Activated CD8-positive, alpha-beta memory T cell treated with anti-CD3 and anti-CD28 coated beads for 36 hours (primary cell): ENCODE measurements around the gene MLF2. TPM values are rescaled to one million over a fixed set of nuclear protein-coding genes. Genes with fewer than 3 reads are reported as not detected.
"Not testable (repeated sequence)": the region's sequence is repeated elsewhere in the genome, so short reads cannot be mapped to it uniquely, and the experiment has no call there.

Experiments used
- CTCF ChIA-PET: fragments of 350-600 bp; sonication (Branson Sonifier 250); formaldehyde crosslinking; loops from one replicate; lab custom pipeline; 2021; ENCODE audit warnings: antibody characterized with exemption; lab: Charles Lee
- POLR2A ChIA-PET: fragments of 350-600 bp; sonication (Branson Sonifier 250); formaldehyde crosslinking; loops from one replicate; lab custom pipeline; 2021; ENCODE audit warnings: antibody characterized with exemption; lab: Charles Lee
- total RNA-seq, 2 experiments: library from RNA; stranded (reverse); gene quantifications; one replicate each; pipeline ENCODE4 v1.2.3, GENCODE V29; 2021

The MLF2 gene
- total RNA-seq, 2 experiments from 2014 or later: 144 to 150 TPM

DNA sequence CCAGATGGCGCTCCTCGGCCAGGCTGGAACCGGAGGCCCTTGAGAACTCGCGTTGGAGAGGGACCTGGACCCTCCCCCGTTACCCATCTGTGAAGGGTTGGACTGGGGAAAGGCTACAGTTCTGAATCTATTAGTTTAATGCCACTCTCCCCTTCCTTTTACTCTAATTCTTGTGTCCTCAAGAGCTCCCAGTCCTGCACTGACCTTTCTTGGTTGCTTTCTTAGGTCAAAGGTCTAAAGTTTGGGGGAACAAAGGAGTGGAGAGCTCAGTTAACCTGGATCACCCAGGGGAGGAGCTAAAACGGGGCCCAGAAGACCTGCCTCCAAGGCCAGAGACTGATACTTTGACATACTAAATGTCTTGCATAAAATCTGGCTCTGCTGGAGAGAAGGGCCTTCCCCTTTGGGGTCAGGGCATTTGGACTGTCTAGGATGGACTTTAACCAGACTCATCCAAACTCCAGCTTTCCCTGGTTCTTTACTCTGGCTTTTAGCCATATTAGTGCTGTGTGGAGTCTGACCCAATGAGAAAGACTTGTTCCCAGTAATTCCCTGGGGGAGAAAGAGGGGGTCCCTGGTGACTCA, 923 bp upstream of the MLF2 start:
- ChIA-PET CTCF (interaction anchor here (0.6 to 5.7 kb wide), 22 partner anchors 9 to 159 kb away, joined by 3 to 91 read pairs (median 6); partner anchors contain the start of genes CD4, CDCA3, COPS7A and GPR162), POLR2A (interaction anchor here (0.9 to 2.8 kb wide), 14 partner anchors 11 to 302 kb away, joined by 3 to 39 read pairs (median 8); partner anchors contain the start of genes COPS7A, PTMS, SPSB2 and TAPBPL)

DNA sequence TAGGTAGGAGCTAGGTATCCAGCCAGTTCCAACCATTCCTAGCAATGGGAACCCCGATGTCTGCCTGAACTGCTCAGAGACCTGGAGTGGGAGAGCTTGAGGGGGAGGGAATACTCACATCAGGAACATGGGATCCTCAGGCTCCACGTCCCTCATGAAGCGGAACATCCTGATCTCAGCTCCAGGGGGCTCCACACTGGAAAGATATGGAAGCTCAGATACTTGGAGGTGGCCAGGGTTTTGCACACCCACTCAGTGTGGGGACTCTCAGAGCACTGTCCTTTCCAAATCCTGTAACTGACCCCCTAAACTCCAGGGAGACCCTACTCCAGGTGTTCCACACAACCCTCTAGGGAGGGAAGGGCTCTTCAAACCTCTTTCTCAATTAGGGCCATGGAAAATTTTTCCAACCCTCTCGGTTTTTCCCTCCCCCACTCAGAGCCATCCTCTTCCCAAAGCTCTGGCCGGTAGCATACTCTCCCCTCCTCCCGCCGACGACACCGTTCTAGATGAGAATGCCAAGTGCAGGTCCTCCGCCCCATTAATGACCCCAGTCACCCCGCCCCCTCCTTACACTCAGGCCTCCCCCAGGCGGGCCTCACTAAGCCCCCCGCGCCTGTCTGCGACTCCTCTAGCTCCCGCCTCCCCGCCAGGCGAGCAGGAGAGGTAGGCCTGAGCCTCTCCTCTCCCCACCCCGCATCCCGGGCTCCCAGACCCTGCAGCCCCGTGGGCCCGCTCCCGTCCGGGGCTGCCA, 597 bp downstream of the MLF2 start:
- ChIA-PET CTCF (interaction anchor here (0.7 to 5.7 kb wide), 20 partner anchors 8 to 185 kb away, joined by 3 to 91 read pairs (median 6); partner anchors contain the start of genes CD4, CDCA3, COPS7A and GPR162), POLR2A (interaction anchor here (0.6 to 2.8 kb wide), 15 partner anchors 9 to 301 kb away, joined by 3 to 39 read pairs (median 6); partner anchors contain the start of genes COPS7A, PTMS, SPSB2 and TAPBPL)

DNA sequence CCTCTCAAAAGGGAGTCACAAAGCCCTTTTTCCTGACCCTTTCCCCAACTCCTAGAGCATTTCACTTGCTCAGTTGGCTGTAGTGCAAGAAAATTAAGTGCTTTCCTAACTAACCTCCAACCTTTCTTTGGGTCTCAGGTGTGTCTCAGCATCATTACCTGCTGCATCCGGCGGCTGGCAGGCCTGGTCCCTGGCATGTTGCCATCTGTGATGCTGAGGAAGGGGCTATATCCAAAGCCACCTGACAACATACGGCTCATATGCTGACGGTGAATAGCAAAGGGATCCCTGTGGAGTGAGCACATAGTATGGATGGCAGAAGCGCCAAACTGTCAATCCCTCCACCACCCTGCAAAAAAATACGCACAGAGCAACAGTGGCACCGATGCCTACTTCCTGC, 1.2 kb downstream of the MLF2 start:
- CTCF ChIA-PET: interaction anchor here (1.2 to 5.7 kb wide), 7 partner anchors 14 to 115 kb away, joined by 3 to 91 read pairs (median 26); partner anchors contain the start of genes COPS7A, GPR162, LAG3 and P3H3
- POLR2A ChIA-PET: interaction anchor here (1.9 to 2.8 kb wide), 4 partner anchors 27 to 62 kb away, joined by 9 to 29 read pairs (median 10); partner anchors contain the start of genes COPS7A and ZNF384

DNA sequence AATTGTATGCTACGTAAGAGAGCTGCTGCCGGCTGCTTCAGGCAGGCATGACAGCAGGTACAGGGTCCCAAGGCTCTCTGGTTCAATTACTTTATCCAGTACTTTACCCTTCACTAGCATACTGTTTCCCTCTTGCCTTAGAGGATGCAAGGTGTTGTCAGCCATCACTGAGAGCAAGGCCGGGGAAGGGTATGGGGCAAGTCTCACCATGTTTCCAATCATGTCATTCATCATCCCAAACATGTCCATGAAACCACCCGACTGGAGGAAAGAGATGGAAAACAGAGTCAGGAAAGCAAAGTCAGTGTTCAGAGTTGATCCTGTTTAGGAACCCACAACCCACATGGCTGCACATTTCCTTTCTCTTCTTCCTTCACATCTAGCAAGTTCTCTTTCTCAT, 2.4 kb downstream of the MLF2 start:
- POLR2A ChIA-PET: no interaction called here
- CTCF ChIA-PET: interaction anchor here (5.7 kb wide), 1 partner anchor 23 kb away, joined by 85 read pairs; the partner anchor contains the start of gene LAG3

DNA sequence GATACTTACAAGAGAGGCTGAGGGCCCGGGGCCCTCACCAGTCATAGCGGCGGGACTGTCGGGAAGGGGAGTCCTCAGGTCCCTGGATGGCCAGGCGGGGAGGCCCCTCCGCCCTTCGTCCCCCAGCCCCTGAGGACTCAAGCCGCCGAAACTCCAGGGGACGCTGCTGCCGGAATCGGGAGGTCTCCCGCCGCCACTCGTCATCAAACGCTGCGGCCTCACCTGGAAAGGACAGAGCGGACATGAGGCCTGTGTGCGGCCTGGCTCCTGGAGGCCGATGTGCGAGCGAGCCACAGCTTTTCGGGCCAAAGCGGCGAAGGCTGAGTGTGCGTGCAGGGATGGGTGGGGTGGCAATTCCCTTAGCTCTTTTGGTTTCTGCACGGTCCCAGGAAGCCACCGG, 4.2 kb downstream of the MLF2 start:
- CTCF ChIA-PET: no interaction called here

DNA sequence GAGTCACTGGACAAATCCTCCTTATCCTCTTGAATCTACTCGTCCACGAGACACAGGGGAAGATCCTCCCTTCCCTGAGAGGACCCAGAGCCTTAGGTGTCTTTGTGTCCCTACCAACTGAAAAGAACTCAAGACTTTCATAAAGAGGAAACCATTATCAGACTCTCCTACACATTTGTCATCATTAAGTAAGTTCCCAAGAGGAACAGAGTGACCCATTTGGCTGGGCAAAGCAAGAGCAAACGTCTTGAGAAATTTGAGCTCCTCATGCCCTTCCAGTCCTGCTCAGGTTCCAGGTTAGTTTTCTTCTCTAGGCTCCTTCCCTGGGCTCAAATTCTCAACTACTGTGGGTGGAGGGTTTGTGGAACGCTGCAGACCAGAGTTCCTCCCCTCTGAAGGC, 5.7 kb downstream of the MLF2 start:
- CTCF ChIA-PET: interaction anchor here (1.4 kb wide), 1 partner anchor 19 kb away, joined by 3 read pairs; the partner anchor contains the start of gene PTMS
- POLR2A ChIA-PET: no interaction called here

More for the DNA sequence above, 4.2 kb downstream of the MLF2 start:
- POLR2A ChIA-PET: no interaction called here

DNA sequence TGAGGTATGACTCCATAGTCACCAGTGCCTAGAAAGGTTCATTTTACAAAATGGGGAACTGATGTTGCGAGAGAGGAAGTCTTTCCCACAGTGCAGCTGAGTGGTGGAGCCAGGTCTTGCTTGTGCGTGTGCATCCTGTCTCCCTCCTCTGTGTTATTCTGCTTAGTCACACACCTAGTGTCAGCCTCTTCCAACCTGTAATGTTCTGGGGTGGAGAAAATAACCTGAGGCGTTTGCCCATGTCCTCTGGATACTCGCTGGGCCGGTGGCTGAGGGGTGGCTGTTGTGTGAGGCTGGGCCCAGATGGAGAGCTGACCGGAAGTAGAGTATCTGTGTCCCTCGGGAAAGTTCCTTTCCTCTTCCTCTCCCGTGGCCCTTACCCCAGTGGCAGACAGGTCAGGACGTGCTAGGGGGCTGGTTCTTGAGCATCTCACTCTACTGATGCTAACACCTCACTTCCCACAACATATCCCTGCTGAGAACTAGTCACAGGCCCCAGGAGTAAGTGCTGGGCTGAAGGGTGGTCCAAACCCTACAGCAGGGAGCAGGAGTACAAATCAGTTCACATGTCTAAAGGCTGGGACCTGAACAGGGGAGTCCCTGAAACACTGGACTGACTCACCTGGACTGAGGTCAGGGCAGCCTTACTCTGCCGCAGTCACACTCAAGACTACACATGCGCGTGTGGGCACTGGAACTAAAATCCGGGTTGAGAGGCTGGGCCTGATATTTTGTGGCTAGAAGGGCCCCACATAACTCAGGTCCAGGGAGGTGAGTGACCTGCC, 7.0 kb downstream of the MLF2 start:
- CTCF ChIA-PET: interaction anchor here (1.4 kb wide), 1 partner anchor 20 kb away, joined by 3 read pairs; the partner anchor contains the start of gene PTMS
- POLR2A ChIA-PET: interaction anchor here (0.5 kb wide), 1 partner anchor 57 kb away, joined by 3 read pairs; the partner anchor contains the start of gene ZNF384

DNA sequence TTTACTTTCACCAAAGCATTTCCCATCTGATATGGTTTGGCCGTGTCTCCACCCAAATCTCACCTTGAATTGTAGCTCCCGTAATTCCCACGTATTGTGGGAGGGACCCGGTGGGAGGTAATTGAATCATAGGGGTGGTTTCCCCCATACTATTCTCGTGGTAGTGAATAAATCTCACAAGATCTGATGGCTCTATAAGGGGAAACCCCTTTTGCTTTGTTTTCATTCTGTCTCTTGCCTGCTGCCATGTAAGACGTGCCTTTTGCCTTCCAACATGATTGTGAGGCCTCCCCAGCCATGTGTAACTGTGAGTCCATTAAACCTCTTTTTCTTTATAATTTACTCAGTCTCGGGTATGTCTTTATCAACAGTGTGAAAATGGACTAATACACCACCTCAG, 9.6 kb downstream of the MLF2 start:
- ChIA-PET CTCF (interaction anchor here (0.9 kb wide), 1 partner anchor 125 kb away, joined by 3 read pairs; no protein-coding TSS in a partner anchor), POLR2A (interaction anchor here (0.7 to 1.6 kb wide), 3 partner anchors 10 to 124 kb away, joined by 3 to 6 read pairs (median 4); partner anchors contain the start of genes COPS7A and MLF2)

DNA sequence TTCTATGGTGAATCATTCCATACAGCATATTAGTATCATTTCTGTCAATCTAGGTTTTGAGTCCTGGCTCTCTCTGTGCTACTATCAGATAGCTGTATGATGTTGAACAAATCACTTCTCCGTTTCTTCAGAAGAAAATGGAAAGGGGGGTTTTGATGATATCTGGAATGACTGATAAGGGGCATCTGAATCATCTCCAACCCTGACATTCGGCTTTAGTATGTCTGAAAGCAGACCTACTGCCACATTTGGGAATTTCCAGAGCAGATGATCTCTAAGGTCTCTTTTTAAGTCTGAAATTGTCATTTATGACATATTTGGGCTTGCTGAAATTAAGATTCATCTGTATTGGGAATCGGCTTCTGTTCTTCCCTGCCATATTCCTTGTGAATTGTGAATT, 10.1 kb downstream of the MLF2 start:
- POLR2A ChIA-PET: interaction anchor here (0.9 to 1.6 kb wide), 3 partner anchors 10 to 31 kb away, joined by 3 to 6 read pairs (median 4); partner anchors contain the start of genes COPS7A and MLF2
- CTCF ChIA-PET: interaction anchor here (0.9 kb wide), 1 partner anchor 126 kb away, joined by 3 read pairs; no protein-coding TSS in a partner anchor

DNA sequence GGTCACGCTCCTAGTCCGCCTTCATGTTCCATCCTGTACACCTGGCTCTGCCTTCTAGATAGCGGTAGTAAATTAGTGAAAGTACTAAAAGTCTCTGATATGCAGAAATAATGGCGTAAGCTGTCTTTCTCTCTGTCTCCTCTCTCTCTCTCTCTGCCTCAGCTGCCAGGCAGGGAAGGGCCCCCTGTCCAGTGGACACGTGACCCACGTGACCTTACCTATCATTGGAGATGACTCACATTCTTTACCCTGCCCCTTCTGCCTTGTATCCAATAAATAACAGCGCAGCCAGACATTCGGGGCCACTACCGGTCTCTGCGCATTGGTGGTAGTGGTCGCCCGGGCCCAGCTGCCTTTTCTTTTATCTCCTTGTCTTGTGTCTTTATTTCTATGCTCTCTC, 10.9 kb downstream of the MLF2 start:
- POLR2A ChIA-PET: interaction anchor here (0.9 to 1.6 kb wide), 2 partner anchors 11 to 32 kb away, joined by 3 to 6 read pairs; partner anchors contain the start of gene MLF2

DNA sequence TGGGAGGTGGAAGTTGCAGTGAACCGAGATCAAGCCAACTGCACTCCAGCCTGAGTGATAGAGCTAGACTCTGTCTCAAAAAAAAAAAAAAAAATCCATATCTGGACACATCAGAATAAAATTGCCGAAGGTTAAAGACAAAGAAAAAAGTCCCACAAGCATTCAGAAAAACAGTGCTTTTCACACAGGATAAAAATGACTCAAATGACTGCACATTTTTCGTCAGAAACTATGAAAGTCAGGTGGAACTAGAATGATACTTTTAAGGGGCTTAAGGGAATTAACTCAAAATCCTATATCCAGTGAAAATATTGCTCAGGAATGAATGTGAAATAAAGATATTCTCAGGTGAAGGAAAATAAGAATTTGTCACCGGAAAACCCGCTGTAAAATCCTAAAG, 16.2 kb downstream of the MLF2 start:
- CTCF ChIA-PET: no interaction called here
- POLR2A ChIA-PET: no interaction called here

More for the DNA sequence above, 10.9 kb downstream of the MLF2 start:
- CTCF ChIA-PET: not testable (repeated sequence)

DNA sequence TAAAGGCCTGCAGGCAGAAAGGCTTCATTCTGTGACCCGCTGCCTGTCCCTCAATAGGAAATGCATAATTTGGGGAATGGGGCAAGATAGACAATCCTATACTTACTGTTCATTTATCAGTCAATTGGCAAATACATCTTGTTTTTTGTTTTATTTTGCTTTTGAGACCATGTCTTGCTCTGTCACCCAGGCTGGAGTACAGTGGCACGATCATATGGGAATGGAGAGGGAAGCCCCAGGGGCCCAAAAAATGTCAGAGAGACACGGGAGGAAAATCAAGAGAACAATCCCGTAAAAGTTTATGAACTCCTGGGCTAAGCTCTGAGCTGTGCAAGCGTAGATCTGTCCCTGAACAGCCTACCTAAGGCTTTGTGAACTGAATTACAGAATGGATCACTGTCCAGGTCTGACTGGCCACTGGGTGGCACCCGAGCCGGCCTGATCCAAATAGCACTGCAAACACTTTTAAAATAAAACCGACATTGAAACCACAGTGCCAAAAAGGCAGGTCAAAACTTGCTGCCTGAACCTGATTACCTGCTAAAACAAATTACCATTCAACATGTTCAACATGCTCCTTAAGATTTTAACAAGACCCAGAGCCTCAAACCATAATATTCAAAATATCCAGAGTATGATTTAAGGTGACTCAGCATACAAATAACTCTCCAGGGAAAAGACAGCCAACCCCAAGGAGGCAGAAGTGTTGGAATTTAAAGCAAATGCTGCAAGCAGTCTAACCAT, 17.3 kb downstream of the MLF2 start:
- CTCF ChIA-PET: interaction anchor here (0.6 kb wide), 1 partner anchor 31 kb away, joined by 4 read pairs; no protein-coding TSS in a partner anchor
- POLR2A ChIA-PET: no interaction called here

DNA sequence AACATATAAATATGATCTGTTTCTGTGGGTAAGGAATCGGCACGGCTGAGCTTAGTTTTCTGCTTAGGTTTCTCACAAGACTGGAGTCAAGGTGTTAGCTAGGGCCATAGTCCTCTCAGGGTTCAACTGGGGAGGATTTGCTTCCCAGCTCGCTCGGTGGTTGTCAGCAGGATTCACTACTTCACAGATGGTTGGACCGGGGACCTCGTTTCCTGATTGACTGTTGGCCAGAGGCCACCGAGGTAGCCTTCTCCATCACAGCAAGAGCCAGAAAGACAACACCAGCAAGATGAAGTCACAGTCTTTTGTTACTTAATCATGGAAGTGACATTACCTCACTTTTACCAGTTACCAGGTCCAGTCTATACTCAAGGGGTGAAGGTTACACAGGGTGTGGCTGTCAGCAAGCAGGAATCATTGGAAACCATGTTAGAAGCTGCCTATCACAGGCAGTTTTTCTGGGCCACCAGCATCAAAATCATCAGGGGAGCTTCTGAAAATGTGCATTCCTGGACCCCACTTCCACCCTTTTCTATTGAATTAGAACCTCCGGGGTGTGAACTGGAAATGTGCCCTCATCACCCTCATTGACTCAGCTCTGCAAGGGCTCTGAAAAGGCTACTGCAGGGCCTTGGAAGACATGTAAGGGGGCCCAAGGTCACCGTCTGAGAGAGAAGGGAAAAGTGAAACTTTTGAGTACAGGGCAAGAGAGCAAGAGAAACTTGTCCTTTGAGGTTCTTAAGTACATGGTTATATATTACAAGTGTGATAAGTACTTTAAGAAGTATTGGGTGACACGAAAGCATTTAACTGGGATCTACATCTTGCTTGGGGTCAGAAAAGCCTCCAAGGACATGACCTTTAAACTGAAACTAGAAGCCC, 18.2 kb downstream of the MLF2 start:
- POLR2A ChIA-PET: interaction anchor here (1.1 kb wide), 1 partner anchor 133 kb away, joined by 3 read pairs; the partner anchor contains the start of gene TPI1

DNA sequence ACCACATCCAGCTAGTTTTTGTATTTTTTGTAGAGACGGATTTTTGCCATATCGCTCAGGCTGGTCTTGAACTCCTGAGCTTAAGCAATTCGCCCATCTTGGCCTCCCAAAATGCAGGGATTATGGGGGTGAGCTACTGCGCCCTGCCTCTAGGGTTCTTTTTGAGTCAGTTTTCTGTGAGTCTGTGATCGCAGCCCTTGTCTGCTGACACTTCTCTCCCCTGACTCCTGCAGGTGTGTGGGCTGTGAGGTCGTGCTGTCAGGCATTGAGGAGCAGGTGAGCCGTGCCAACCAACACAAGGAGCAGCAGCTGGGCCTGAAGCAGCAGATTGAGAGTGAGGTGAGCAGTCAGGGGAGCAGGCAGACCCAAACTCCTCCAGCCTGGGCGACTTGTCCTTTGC, 22.8 kb downstream of the MLF2 start:
- ChIA-PET POLR2A (no interaction called here), CTCF (interaction anchor here (1.5 to 2.0 kb wide), 2 partner anchors 23 to 95 kb away, joined by 4 to 6 read pairs; partner anchors contain the start of gene MLF2)

More for the DNA sequence above, 18.2 kb downstream of the MLF2 start:
- CTCF ChIA-PET: interaction anchor here (0.6 to 0.8 kb wide), 2 partner anchors 30 to 91 kb away, joined by 3 to 4 read pairs; no protein-coding TSS in a partner anchor

DNA sequence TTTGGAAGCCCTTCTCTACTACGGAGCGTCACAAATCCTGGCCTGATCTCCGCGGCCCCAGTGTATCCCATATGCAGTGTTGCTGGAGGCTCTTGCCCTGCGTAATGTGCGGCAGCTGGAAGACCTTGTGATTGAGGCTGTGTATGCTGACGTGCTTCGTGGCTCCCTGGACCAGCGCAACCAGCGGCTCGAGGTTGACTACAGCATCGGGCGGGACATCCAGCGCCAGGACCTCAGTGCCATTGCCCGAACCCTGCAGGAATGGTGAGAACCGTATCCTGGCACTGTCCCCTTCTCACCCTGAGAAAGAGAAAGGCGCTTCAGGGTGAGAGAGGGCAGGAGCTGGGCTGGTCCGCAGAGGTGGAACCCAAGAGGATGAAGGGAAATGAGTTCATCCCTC, 23.8 kb downstream of the MLF2 start:
- CTCF ChIA-PET: no interaction called here
- POLR2A ChIA-PET: no interaction called here

DNA sequence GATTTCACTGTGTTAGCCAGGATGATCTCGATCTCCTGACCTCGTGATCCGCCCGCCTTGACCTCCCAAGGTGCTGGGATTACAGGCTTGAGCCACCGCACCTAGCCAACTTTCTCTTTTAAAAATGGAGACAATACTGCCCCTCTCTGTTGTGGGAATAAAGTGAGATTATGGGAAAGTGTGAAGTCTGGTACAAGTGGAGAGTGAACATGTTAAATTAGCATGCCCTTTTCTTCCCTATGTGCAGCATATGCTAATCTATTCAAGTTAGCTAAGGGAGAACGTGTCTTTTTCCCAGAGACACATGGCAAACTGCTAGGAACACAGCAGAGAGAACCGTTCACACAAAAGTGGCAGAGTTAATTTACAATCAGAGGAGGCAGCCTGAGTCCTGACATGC, 27.6 kb downstream of the MLF2 start:
- ChIA-PET CTCF (interaction anchor here (0.8 to 2.3 kb wide), 7 partner anchors 28 to 364 kb away, joined by 3 to 19 read pairs (median 4); partner anchors contain the start of genes MLF2 and SPSB2), POLR2A (no interaction called here)
